RWPE2 (cell line): ENCODE results near the gene CCT2.
A peak's percentile ranks its signal among the peaks of the same experiment; 100 is the strongest.

Source experiments
- ATAC-seq: fragments of 200-7000 bp; cut with Tn5 transposase; 3 replicates; pipeline ENCODE4 v1.9.1; 2021; ENCODE audit warnings: low read depth
- DNase-seq: peaks from one replicate; pipeline ENCODE4 v3.0.0-alpha.2; 2020; ENCODE audit warnings: low spot score
- H3K27ac ChIP-seq: fragments of 450-650 bp; 2 replicates; pipeline ENCODE4 v1.5.1; 2017; ENCODE audit warnings: mild to moderate bottlenecking; ENCODE audit not compliant: poor library complexity, severe bottlenecking
- H3K27me3 ChIP-seq: fragments of 250-450 bp; sonication (Bioruptor Pico); 2 replicates; pipeline ENCODE4 v1.5.1; 2021; ENCODE audit warnings: mild to moderate bottlenecking, moderate library complexity; ENCODE audit not compliant: insufficient read depth, poor library complexity, severe bottlenecking
- H3K36me3 ChIP-seq: fragments of 250-450 bp; sonication (Bioruptor Pico); 2 replicates; pipeline ENCODE4 v1.5.1; 2020; ENCODE audit warnings: low read depth, mild to moderate bottlenecking, moderate library complexity
- H3K4me1 ChIP-seq: fragments of 250-450 bp; sonication (Bioruptor Pico); 2 replicates; pipeline ENCODE4 v1.5.1; 2021; ENCODE audit warnings: mild to moderate bottlenecking, moderate library complexity; ENCODE audit not compliant: insufficient read depth, poor library complexity, severe bottlenecking
- H3K4me3 ChIP-seq: fragments of 250-450 bp; sonication (Bioruptor Pico); 2 replicates; pipeline ENCODE4 v1.5.1; 2021; ENCODE audit warnings: mild to moderate bottlenecking, moderate library complexity; ENCODE audit not compliant: severe bottlenecking
- H3K9me3 ChIP-seq: fragments of 250-450 bp; sonication (Bioruptor Pico); 2 replicates; pipeline ENCODE4 v1.5.1; 2021; ENCODE audit warnings: mild to moderate bottlenecking, moderate library complexity; ENCODE audit not compliant: severe bottlenecking
- CTCF ChIP-seq: fragments of 450-650 bp; IDR thresholded peaks from one replicate; pipeline ENCODE4 v1.5.1; 2017; ENCODE audit warnings: mild to moderate bottlenecking, moderate library complexity; ENCODE audit not compliant: poor library complexity, severe bottlenecking

The CCT2 gene

GRCh38 chr12:69585189-69586062, at the start of gene CCT2:
TSS of gene CCT2 (plus strand) at chr12:69585459. CDS start at chr12:69585522, 63 bp downstream.
- peaks cover 45% of the 10 kb centered on the region for H3K36me3 ChIP-seq
- H3K27me3 ChIP-seq: no peaks in the 10 kb centered on the region
- ATAC-seq (peak; percentile 89), DNase-seq (peak; percentile 96)
- H3K4me1 ChIP-seq: no peaks in the 10 kb centered on the region
- H3K4me3 ChIP-seq: peak within 1 kb of the TSS; percentile 99
- H3K9me3 ChIP-seq: no peaks in the 10 kb centered on the region
- TF ChIP-seq CTCF: peak; percentile 34
- H3K27ac ChIP-seq: peak within 1 kb of the TSS; percentile 48

GRCh38 chr12:69540987-69541386, 44.3 kb upstream of the CCT2 start:
- TF ChIP-seq CTCF: peak; percentile 17
- no peak overlapping the region for H3K27ac ChIP-seq
- no peaks in the 10 kb centered on the region for H3K4me1 ChIP-seq
- ATAC-seq: no peak
- H3K36me3 ChIP-seq: peaks cover 19% of the 10 kb centered on the region
- H3K4me3 ChIP-seq: no peak overlapping the region
- no peaks in the 10 kb centered on the region for H3K9me3 ChIP-seq
- DNase-seq: no peak
- H3K27me3 ChIP-seq: no peaks in the 10 kb centered on the region

GRCh38 chr12:69544087-69544486, 41.2 kb upstream of the CCT2 start:
- Histone ChIP-seq H3K36me3 (peaks cover 19% of the 10 kb centered on the region), H3K9me3 (no peaks in the 10 kb centered on the region), H3K27ac (no peak overlapping the region), H3K27me3 (no peaks in the 10 kb centered on the region), H3K4me1 (no peaks in the 10 kb centered on the region), H3K4me3 (no peak overlapping the region)
- ATAC-seq: no peak
- DNase-seq: no peak
- TF ChIP-seq CTCF: no peak

GRCh38 chr12:69545081-69545480, 40.2 kb upstream of the CCT2 start:
- ATAC-seq (no peak), DNase-seq (no peak)
- TF ChIP-seq CTCF: no peak
- Histone ChIP-seq H3K27ac (no peak overlapping the region), H3K36me3 (peaks cover 19% of the 10 kb centered on the region), H3K27me3 (no peaks in the 10 kb centered on the region), H3K4me3 (no peak overlapping the region), H3K9me3 (no peaks in the 10 kb centered on the region), H3K4me1 (no peaks in the 10 kb centered on the region)
